H1 (cell line): ENCODE measurements around the gene MTFR1L. TPM values are rescaled to one million over a fixed set of nuclear protein-coding genes. Genes with fewer than 3 reads are reported as not detected.

Experiments
- BACH1 ChIP-seq: IDR thresholded peaks from 2 replicates; pipeline ENCODE4 v1.6.1; 2012; ENCODE audit warnings: low read length, improper control_type of control experiment
- CHD1 ChIP-seq: IDR thresholded peaks from 2 replicates; pipeline ENCODE4 v1.6.1; 2012; ENCODE audit warnings: low read depth, low read length, improper control_type of control experiment
- FOSL1 ChIP-seq: IDR thresholded peaks from 2 replicates; pipeline ENCODE4 v1.6.1; 2011; ENCODE audit warnings: mild to moderate bottlenecking, low read depth, low read length, moderate library complexity; ENCODE audit not compliant: insufficient read depth
- KDM5A ChIP-seq: fragments of 200-600 bp; IDR thresholded peaks from 2 replicates; pipeline ENCODE4 v1.7.1; 2012; ENCODE audit warnings: mild to moderate bottlenecking, low read length, inconsistent platforms, mixed read lengths
- NANOG ChIP-seq: IDR thresholded peaks from 2 replicates; pipeline ENCODE4 v1.6.1; 2011; ENCODE audit warnings: low read length, low read depth, mild to moderate bottlenecking, inconsistent platforms; ENCODE audit not compliant: insufficient read depth, poor library complexity, severe bottlenecking
- RBBP5 ChIP-seq: IDR thresholded peaks from 2 replicates; pipeline ENCODE4 v1.7.1; 2012; ENCODE audit warnings: low read depth, mild to moderate bottlenecking, inconsistent platforms, low read length, moderate library complexity, borderline replicate concordance
- SIN3A ChIP-seq, 2 experiments: IDR thresholded peaks in 1 of 2; conservative IDR thresholded peaks in 1 of 2; 2 replicates each; pipeline ENCODE4 v1.6.1; 2011 to 2012; ENCODE audit warnings: low read length in 2 of 2, improper control_type of control experiment in 1 of 2, low read depth in 1 of 2, mild to moderate bottlenecking in 1 of 2
- SUZ12 ChIP-seq: fragments of 200-600 bp; sonication (generic); IDR thresholded peaks from 2 replicates; pipeline ENCODE4 v1.6.1; 2012; ENCODE audit warnings: mild to moderate bottlenecking, inconsistent platforms, low read length, moderate library complexity, mixed read lengths
- polyA plus RNA-seq, 7 experiments: library from polyadenylated mRNA; depleted of rRNA in 3 of 7; stranded (reverse) in 5 of 7; unstranded in 2 of 7; fragments of >200 nt in 5 of 7; fragments of 200-250 nt in 2 of 7; gene quantifications; 1 replicate in 5 of 7; 2 replicates in 1 of 7; 4 replicates in 1 of 7; pipeline versions ENCODE4 v1.2.1 to v1.2.3, GENCODE V29; 2011 to 2013; ENCODE audit warnings: missing spikeins in 2 of 7, mixed read lengths in 2 of 7
- total RNA-seq: library from RNA; stranded (reverse); fragmentation: NEBNext Ultra II Directional; extraction: Animal tissue kit (Norgen Biotek cat#: 25700); gene quantifications from 2 replicates; pipeline ENCODE4 v1.2.1, GENCODE V29; 2021

The MTFR1L gene
- total and polyA plus RNA-seq, 2 of the 8 experiments (the other 6 are each of a cell fraction or from before 2014, with no cell fraction given): 20.8 to 23.1 TPM

DNA sequence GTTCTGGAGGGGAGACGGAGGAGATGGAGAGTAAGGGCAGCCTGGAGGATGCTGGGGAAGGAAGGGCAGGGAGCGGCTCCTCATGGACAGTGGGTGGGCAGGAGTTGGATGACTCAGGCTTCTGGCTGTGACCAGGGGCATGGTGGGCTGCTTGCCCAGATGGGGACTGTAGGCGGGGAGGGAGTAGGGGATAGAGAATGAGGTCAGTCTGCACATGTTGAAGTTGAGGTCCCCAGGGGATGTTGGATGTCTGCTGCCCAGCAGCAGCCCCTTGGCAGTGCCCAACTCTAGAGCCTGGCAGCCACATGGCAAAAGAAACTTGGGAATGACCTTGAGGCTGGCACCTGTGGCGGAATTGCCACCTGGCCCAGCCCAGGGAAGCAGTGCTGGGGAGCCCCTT is 13.3 kb upstream of the MTFR1L start (continued):
- no peak for TF ChIP-seq NANOG
- no peak for TF ChIP-seq CHD1
- TF ChIP-seq SIN3A (conservative IDR thresholded peaks at IDR 0.05 in 1 of 2, IDR thresholded peaks at IDR 0.05 in 1 of 2; ENCODE audit: low read depth in 1 of 2, low read length in 2 of 2): no peak
- TF ChIP-seq KDM5A: no peak
- TF ChIP-seq SUZ12: no peak
- TF ChIP-seq BACH1: no peak
- no peak for TF ChIP-seq FOSL1
- no peak for TF ChIP-seq RBBP5
